Lower leg skin (tissue), 4 donors: ENCODE results near the gene MAN1C1. TPM values are rescaled to one million over a fixed set of nuclear protein-coding genes. Genes with fewer than 3 reads are reported as not detected.

Experiments
- DNase-seq, 2 donors: peaks; one replicate each; pipeline ENCODE4 v3.0.0-alpha.2; 2019; ENCODE audit warnings: low spot score in 2 of 2
- H3K4me3 ChIP-seq: fragments of 200-600 bp; sonication (generic); 2 replicates; pipeline ENCODE4 v1.5.1; 2017; ENCODE audit warnings: mild to moderate bottlenecking, low read depth; ENCODE audit not compliant: poor library complexity, severe bottlenecking
- CTCF ChIP-seq, 3 donors: fragments of 450-650 bp; IDR thresholded peaks; one replicate each; pipeline ENCODE4 v1.5.1; 2016; ENCODE audit warnings: antibody characterized with exemption in 3 of 3, mild to moderate bottlenecking in 3 of 3, moderate library complexity in 2 of 3
- POLR2A ChIP-seq, 2 donors: fragments of 450-650 bp; IDR thresholded peaks; one replicate each; pipeline ENCODE4 v1.6.1; 2016 to 2017; ENCODE audit warnings: antibody characterized with exemption in 2 of 2, mild to moderate bottlenecking in 1 of 2, moderate library complexity in 1 of 2
- WGBS, 2 donors: methylation state at CpG; one replicate each; pipeline ENCODE4 v1.1.5; 2018; 5-methylcytosine and 5-hydroxymethylcytosine counted together
- intact Hi-C: fragments of 100-400 bp; cut with DNase I; formaldehyde crosslinking; loops from one replicate; pipeline ENCODE4 v1.15.0; 2023; ENCODE audit warnings: low total_unique reads
- total RNA-seq, 4 donors: library from RNA; depleted of rRNA; stranded (reverse); fragments of >200 nt; gene quantifications; one replicate each; pipeline ENCODE4 v1.1.0, GENCODE V29; 2016

MAN1C1 gene
- total RNA-seq, 4 donors from 2014 or later = 5.9 to 7.3 (median 6.6) TPM

GRCh38 chr1:25771221-25772114 is 154.9 kb downstream of the MAN1C1 start:
- no peak for TF ChIP-seq CTCF (IDR thresholded peaks at IDR 0.05)
- no peak for TF ChIP-seq POLR2A (IDR thresholded peaks at IDR 0.05)
- intact Hi-C loops = no loop called here
- DNase-seq = no peak
- H3K4me3 ChIP-seq = no peak overlapping the region
- 58 to 63% methylated on average over 34 of the region's 34 CpGs for WGBS, 2 donors

GRCh38 chr1:25772164-25772563 is 155.6 kb downstream of the MAN1C1 start:
- TF ChIP-seq POLR2A (IDR thresholded peaks at IDR 0.05) = no peak
- intact Hi-C loops = no loop called here
- no peak for DNase-seq
- H3K4me3 ChIP-seq = no peak overlapping the region
- 98% methylated on average over 5 of the region's 5 CpGs for WGBS, 2 donors

- no peak for TF ChIP-seq CTCF (IDR thresholded peaks at IDR 0.05)
- no peak for TF ChIP-seq POLR2A (IDR thresholded peaks at IDR 0.05)
- WGBS, 2 donors = 91 to 94% methylated on average over 5 of the region's 5 CpGs
- intact Hi-C loops = no loop called here
- no peak for DNase-seq
- no peak overlapping the region for H3K4me3 ChIP-seq
Measured at GRCh38 chr1:25772692-25773245, 156.2 kb downstream of the MAN1C1 start.

- WGBS, 2 donors = 58 to 68% methylated on average over 4 of the region's 4 CpGs
- DNase-seq = no peak
- intact Hi-C loops = no loop called here
Measured at GRCh38 chr1:25773441-25774125, 157.0 kb downstream of the MAN1C1 start.

GRCh38 chr1:25774206-25774803 is 157.7 kb downstream of the MAN1C1 start:
- no peak for DNase-seq
- intact Hi-C loops = no loop called here
- no peak for TF ChIP-seq CTCF (IDR thresholded peaks at IDR 0.05)
- TF ChIP-seq POLR2A (IDR thresholded peaks at IDR 0.05) = no peak
- H3K4me3 ChIP-seq = no peak overlapping the region
- WGBS, 2 donors = 77 to 85% methylated on average over 13 of the region's 13 CpGs

More at GRCh38 chr1:25773441-25774125, 157.0 kb downstream of the MAN1C1 start:
- TF ChIP-seq CTCF (IDR thresholded peaks at IDR 0.05) (no peak), POLR2A (IDR thresholded peaks at IDR 0.05) (no peak)
- no peak overlapping the region for H3K4me3 ChIP-seq
